HCT116 (cell line): ENCODE results near the gene TEX48. TPM values are rescaled to one million over a fixed set of nuclear protein-coding genes. Genes with fewer than 3 reads are reported as not detected.

Experiments
- ATAC-seq: fragments of 200-7000 bp; cut with Tn5 transposase; 2 replicates; pipeline ENCODE4 v1.9.1; 2020; ENCODE audit warnings: mild to moderate bottlenecking, moderate library complexity
- BruUV-seq: library from RNA; stranded (reverse); fragments of 400-500 nt; replicated peaks from 2 replicates; lab custom pipeline; 2021; lab: Mats Ljungman, UMichigan
- CTCF ChIA-PET: fragments of 300-600 bp; sonication (Branson Sonifier 250); formaldehyde crosslinking; loops from one replicate; lab custom pipeline; 2021; ENCODE audit warnings: antibody characterized with exemption; lab: Charles Lee
- POLR2A ChIA-PET: fragments of 300-600, 350-600 bp; sonication (Branson Sonifier 250); formaldehyde crosslinking; loops from one replicate; lab custom pipeline; 2021; ENCODE audit warnings: antibody characterized with exemption; lab: Charles Lee
- RAD21 ChIA-PET, 2 experiments: fragments of 300-600 bp; sonication (Branson Sonifier 250); formaldehyde crosslinking; loops; one replicate each; lab custom pipeline; 2023; ENCODE audit warnings: low total read pairs in 2 of 2; ENCODE audit not compliant: uncharacterized antibody in 2 of 2, unreplicated experiment in 2 of 2, low non-redundant PET in 1 of 2; lab: Charles Lee
- DNase-seq: peaks from one replicate; pipeline ENCODE4 v3.0.0-alpha.2; 2010; ENCODE audit warnings: low read depth, low spot score
- H2AFZ ChIP-seq: fragments of 200-600 bp; shearing (Covaris generic), sonication (generic); 2 replicates; pipeline ENCODE4 v1.6.1; 2017; ENCODE audit warnings: low read depth, mixed run types, mixed read lengths, antibody characterized with exemption, low read length; ENCODE audit not compliant: poor library complexity, severe bottlenecking
- H3K27ac ChIP-seq: 2 replicates; pipeline ENCODE4 v1.5.1; 2012; ENCODE audit warnings: low read depth, low read length
- H3K27me3 ChIP-seq: fragments of 200-600 bp; sonication (generic); 2 replicates; pipeline ENCODE4 v1.6.1; 2016; ENCODE audit warnings: mixed run types, low read length, mixed read lengths; ENCODE audit not compliant: insufficient read depth
- H3K36me3 ChIP-seq, 2 experiments: fragments of 200-500 bp in 1 of 2; fragments of 200-600 bp in 1 of 2; sonication (Bioruptor generic) in 1 of 2; sonication (generic) in 1 of 2; 2 replicates each; pipeline versions ENCODE4 v1.5.1 to v1.6.1; 2014 to 2016; ENCODE audit warnings: low read length in 2 of 2, inconsistent platforms in 1 of 2, mixed read lengths in 1 of 2, mixed run types in 1 of 2; ENCODE audit not compliant: insufficient read depth in 2 of 2, control insufficient read depth in 1 of 2
- H3K4me1 ChIP-seq, 2 experiments: fragments of 200-600 bp in 1 of 2; sonication (generic) in 1 of 2; 2 replicates each; pipeline versions ENCODE4 v1.5.1 to v1.6.1; 2012 to 2017; ENCODE audit warnings: low read length in 2 of 2, inconsistent platforms in 1 of 2, mild to moderate bottlenecking in 1 of 2, mixed read lengths in 1 of 2, mixed run types in 1 of 2, moderate library complexity in 1 of 2; ENCODE audit not compliant: insufficient read depth in 2 of 2, control insufficient read depth in 1 of 2
- H3K4me2 ChIP-seq: fragments of 200-600 bp; sonication (generic); 2 replicates; pipeline ENCODE4 v1.6.1; 2017; ENCODE audit warnings: mixed run types, low read length, mixed read lengths
- H3K4me3 ChIP-seq, 2 experiments: fragments of 200-600 bp in 1 of 2; sonication (generic) in 1 of 2; replicated peaks in 1 of 2; 2 replicates each; pipeline ENCODE4 v1.5.1; 2011 to 2016; ENCODE audit warnings: low read length in 2 of 2, control low read depth in 1 of 2, low read depth in 1 of 2, mild to moderate bottlenecking in 1 of 2, mixed read lengths in 1 of 2, mixed run types in 1 of 2
- H3K79me2 ChIP-seq: fragments of 200-600 bp; sonication (generic); 2 replicates; pipeline ENCODE4 v1.6.1; 2017; ENCODE audit warnings: mild to moderate bottlenecking, mixed run types, low read length, moderate library complexity, mixed read lengths; ENCODE audit not compliant: insufficient read depth
- H3K9ac ChIP-seq: fragments of 200-600 bp; sonication (generic); 2 replicates; pipeline ENCODE4 v1.6.1; 2016; ENCODE audit warnings: low read length, mixed read lengths
- H3K9me2 ChIP-seq: fragments of 200-600 bp; sonication (generic), shearing (Covaris generic); 2 replicates; pipeline ENCODE4 v1.6.1; 2017; ENCODE audit warnings: mixed run types, mild to moderate bottlenecking, moderate library complexity; ENCODE audit not compliant: insufficient read depth
- H3K9me3 ChIP-seq, 2 experiments: fragments of 200-500 bp in 1 of 2; fragments of 200-600 bp in 1 of 2; sonication (Bioruptor generic) in 1 of 2; sonication (generic) in 1 of 2; 2 replicates each; pipeline ENCODE4 v1.6.1; 2014 to 2017; ENCODE audit warnings: low read length in 2 of 2, mixed read lengths in 2 of 2, inconsistent platforms in 1 of 2, low read depth in 1 of 2, mild to moderate bottlenecking in 1 of 2, mixed run types in 1 of 2, moderate library complexity in 1 of 2; ENCODE audit not compliant: control insufficient read depth in 1 of 2, insufficient read depth in 1 of 2
- H4K20me1 ChIP-seq: fragments of 200-600 bp; sonication (generic), shearing (Covaris generic); 2 replicates; pipeline ENCODE4 v1.6.1; 2017; ENCODE audit warnings: mixed run types, mild to moderate bottlenecking, moderate library complexity; ENCODE audit not compliant: insufficient read depth
- ATF3 ChIP-seq: IDR thresholded peaks from 2 replicates; pipeline ENCODE4 v1.6.1; 2012
- CBX3 ChIP-seq: IDR thresholded peaks from 2 replicates; pipeline ENCODE4 v1.6.1; 2012; ENCODE audit warnings: low read depth
- ELF1 ChIP-seq: IDR thresholded peaks from 2 replicates; pipeline ENCODE4 v1.6.1; 2012; ENCODE audit warnings: low read depth, borderline replicate concordance
- EZH2 ChIP-seq: fragments of 200-600 bp; sonication (generic); IDR thresholded peaks from 2 replicates; pipeline ENCODE4 v1.6.1; 2017; ENCODE audit warnings: antibody characterized with exemption, mixed run types
- EZH2phosphoT487 ChIP-seq: fragments of 200-600 bp; IDR thresholded peaks from 2 replicates; pipeline ENCODE4 v1.6.1; 2018; ENCODE audit warnings: antibody characterized with exemption, borderline replicate concordance
- FOSL1 ChIP-seq: IDR thresholded peaks from 2 replicates; pipeline ENCODE4 v1.6.1; 2012; ENCODE audit warnings: low read depth
- RAD21 ChIP-seq: IDR thresholded peaks from 2 replicates; pipeline ENCODE4 v1.6.1; 2012; ENCODE audit warnings: low read depth, mild to moderate bottlenecking
- REST ChIP-seq: IDR thresholded peaks from 2 replicates; pipeline ENCODE4 v1.6.1; 2012; ENCODE audit warnings: low read depth
- SIN3A ChIP-seq: IDR thresholded peaks from 2 replicates; pipeline ENCODE4 v1.6.1; 2012; ENCODE audit warnings: low read depth
- SP1 ChIP-seq: IDR thresholded peaks from 2 replicates; pipeline ENCODE4 v1.6.1; 2012; ENCODE audit warnings: low read depth
- SRF ChIP-seq: IDR thresholded peaks from 2 replicates; pipeline ENCODE4 v1.6.1; 2012; ENCODE audit warnings: low read depth
- TCF7L2 ChIP-seq: IDR thresholded peaks from 2 replicates; pipeline ENCODE4 v1.7.0; 2011; ENCODE audit warnings: borderline replicate concordance, inconsistent platforms; ENCODE audit not compliant: insufficient read depth, insufficient read length; ENCODE audit errors: extremely low read depth
- ZBTB33 ChIP-seq: IDR thresholded peaks from 2 replicates; pipeline ENCODE4 v1.6.1; 2011; ENCODE audit warnings: mild to moderate bottlenecking, low read length, moderate library complexity; ENCODE audit not compliant: insufficient replicate concordance; ENCODE audit errors: extremely low read depth
- ZFX ChIP-seq: fragments of 450-650 bp; IDR thresholded peaks from 2 replicates; pipeline ENCODE4 v1.6.1; 2017
- intact Hi-C: fragments of 100-400 bp; cut with micrococcal nuclease; formaldehyde crosslinking; loops from 2 replicates; pipeline ENCODE4 v1.10.0; 2022
- total RNA-seq: library from RNA; stranded (reverse); gene quantifications from one replicate; pipeline ENCODE4 v1.2.1, GENCODE V29; 2021; ENCODE audit not compliant: unreplicated experiment
- TF ChIP-seq, protein P1 (sequence below): IDR thresholded peaks from 2 replicates; pipeline ENCODE4 v1.6.1; 2012

The TEX48 gene
- total RNA-seq, 1 experiment from 2014 or later: not detected

DNA sequence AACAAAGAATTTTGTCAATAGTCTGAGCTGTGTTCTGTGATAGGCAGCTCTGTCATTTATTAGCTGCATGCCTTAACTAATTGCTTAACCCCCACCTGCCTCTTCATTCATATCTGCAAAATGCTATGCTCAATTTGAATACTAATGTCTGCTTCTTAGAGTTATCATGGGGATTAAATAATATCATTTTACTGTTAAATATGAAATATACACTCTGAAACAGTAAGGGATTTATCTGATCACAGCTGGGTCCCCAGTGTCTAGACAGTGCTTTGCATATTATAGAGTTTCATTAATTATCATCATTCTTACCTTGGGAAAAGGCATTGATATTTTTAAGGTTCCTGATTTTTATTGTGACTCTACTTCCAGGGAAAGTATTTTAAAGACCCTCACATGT, 12.0 kb downstream of the TEX48 start:
- DNase-seq: no peak
- Histone ChIP-seq H3K27ac (no peak overlapping the region), H2AFZ (no peak overlapping the region), H3K79me2 (no peaks in the 10 kb centered on the region), H3K4me3 (no peak overlapping the region), H3K4me2 (no peak overlapping the region), H3K4me1 (peaks cover 0 to 6% of the 10 kb centered on the region in 2 experiments; a peak in 1 of 4 replicates), H3K36me3 (no peaks in the 10 kb centered on the region), H3K27me3 (no peaks in the 10 kb centered on the region), H3K9me3 (no peaks in the 10 kb centered on the region), H3K9ac (no peak overlapping the region), H3K9me2 (no peaks in the 10 kb centered on the region), H4K20me1 (no peaks in the 10 kb centered on the region)
- intact Hi-C loops: no loop called here
- no TSS peak for BruUV-seq
- ChIA-PET CTCF (interaction anchor here (1.9 kb wide), 1 partner anchor 17 kb away, joined by 4 read pairs; no protein-coding TSS in a partner anchor), POLR2A (no interaction called here), RAD21 (no interaction called here)
- TF ChIP-seq SIN3A: no peak
- no peak for TF ChIP-seq ATF3
- ATAC-seq: no peak

GRCh38 chr9:114668146-114668545, 13.8 kb downstream of the TEX48 start:
- ChIA-PET POLR2A (no interaction called here), RAD21 (no interaction called here), CTCF (interaction anchor here (1.2 kb wide), 1 partner anchor 230 kb away, joined by 3 read pairs; no protein-coding TSS in a partner anchor)
- no peaks in the 10 kb centered on the region for H3K79me2 ChIP-seq
- H3K4me1 ChIP-seq: no peaks in the 10 kb centered on the region
- no peaks in the 10 kb centered on the region for H3K36me3 ChIP-seq
- H3K27me3 ChIP-seq: 0 out of 2 replicates have a peak, but pooled peaks cover under 1% of the 10 kb centered on the region
- H4K20me1 ChIP-seq: no peaks in the 10 kb centered on the region
- BruUV-seq: no TSS peak
- DNase-seq: no peak
- no peak overlapping the region for H3K4me2 ChIP-seq
- no peak overlapping the region for H3K4me3 ChIP-seq
- H3K9ac ChIP-seq: no peak overlapping the region
- intact Hi-C loops: no loop called here
- H3K27ac ChIP-seq: no peak overlapping the region
- H2AFZ ChIP-seq: no peak overlapping the region
- H3K9me2 ChIP-seq: no peaks in the 10 kb centered on the region
- no peak for ATAC-seq
- H3K9me3 ChIP-seq: no peaks in the 10 kb centered on the region
- TF ChIP-seq ATF3 (no peak), REST (no peak), TCF7L2 (no peak), FOSL1 (no peak), CBX3 (no peak), ZFX (no peak), SRF (no peak), SP1 (no peak), ZBTB33 (no peak), EZH2phosphoT487 (no peak), EZH2 (no peak), RAD21 (no peak), ELF1 (no peak)
- TF ChIP-seq, protein P1, sequence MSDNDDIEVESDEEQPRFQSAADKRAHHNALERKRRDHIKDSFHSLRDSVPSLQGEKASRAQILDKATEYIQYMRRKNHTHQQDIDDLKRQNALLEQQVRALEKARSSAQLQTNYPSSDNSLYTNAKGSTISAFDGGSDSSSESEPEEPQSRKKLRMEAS: no peak
